ENCODE data around the gene BRD7. TPM values are rescaled to one million over a fixed set of nuclear protein-coding genes. Genes with fewer than 3 reads are reported as not detected.

Gene BRD7
- total and polyA plus RNA-seq, 2 of the 13 experiments (the other 11 are each of a cell fraction or from before 2014, with no cell fraction given) = 82.3 to 149 TPM

DNA sequence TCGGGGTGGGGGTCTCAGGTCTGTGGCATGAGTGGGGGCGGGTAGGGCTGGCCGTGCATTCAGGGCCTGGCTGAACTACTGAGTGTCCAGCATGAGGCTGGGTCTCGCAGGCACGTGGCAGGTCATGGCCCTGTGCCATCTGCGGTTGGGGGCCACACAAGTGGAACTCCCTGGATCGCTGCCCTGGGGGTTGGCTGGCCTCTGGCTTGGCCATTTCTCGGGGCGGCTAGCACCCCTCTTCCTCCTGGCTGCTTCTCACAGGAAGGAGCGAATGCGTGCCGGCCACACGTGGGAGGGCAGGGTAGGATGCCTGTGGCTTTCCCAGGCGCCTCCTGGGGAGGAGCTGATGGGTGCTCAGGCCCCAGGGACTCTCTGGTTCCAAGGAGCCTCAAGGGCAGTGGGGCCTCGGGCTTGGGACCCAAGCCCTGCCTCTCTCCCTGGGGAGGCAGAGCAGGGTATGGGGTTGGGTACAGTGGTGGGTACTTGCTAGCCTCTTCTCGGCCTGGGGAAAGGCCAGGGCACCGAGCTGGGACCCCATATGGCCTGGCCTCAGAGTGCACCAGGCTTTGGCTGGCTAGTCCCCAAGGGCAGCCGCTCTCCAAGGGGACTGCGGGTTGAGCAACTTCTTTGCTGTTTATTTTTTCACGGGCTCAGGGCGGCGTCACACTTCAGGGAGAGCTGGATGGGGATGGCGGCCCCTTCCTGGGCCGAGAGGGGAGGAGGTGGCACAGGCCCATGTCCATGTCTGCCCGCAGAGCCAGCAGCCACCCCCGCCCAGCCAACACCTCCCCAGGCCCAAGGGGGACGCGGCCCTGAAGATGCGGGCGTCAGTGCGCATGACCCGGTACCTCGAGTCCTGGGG lies 65.0 kb downstream of the BRD7 start (continued):
- TF ChIP-seq RXRA (CRISPR knock-in tag; IDR thresholded peaks at IDR 0.05) = peak; percentile 70
- TF ChIP-seq, protein P1, sequence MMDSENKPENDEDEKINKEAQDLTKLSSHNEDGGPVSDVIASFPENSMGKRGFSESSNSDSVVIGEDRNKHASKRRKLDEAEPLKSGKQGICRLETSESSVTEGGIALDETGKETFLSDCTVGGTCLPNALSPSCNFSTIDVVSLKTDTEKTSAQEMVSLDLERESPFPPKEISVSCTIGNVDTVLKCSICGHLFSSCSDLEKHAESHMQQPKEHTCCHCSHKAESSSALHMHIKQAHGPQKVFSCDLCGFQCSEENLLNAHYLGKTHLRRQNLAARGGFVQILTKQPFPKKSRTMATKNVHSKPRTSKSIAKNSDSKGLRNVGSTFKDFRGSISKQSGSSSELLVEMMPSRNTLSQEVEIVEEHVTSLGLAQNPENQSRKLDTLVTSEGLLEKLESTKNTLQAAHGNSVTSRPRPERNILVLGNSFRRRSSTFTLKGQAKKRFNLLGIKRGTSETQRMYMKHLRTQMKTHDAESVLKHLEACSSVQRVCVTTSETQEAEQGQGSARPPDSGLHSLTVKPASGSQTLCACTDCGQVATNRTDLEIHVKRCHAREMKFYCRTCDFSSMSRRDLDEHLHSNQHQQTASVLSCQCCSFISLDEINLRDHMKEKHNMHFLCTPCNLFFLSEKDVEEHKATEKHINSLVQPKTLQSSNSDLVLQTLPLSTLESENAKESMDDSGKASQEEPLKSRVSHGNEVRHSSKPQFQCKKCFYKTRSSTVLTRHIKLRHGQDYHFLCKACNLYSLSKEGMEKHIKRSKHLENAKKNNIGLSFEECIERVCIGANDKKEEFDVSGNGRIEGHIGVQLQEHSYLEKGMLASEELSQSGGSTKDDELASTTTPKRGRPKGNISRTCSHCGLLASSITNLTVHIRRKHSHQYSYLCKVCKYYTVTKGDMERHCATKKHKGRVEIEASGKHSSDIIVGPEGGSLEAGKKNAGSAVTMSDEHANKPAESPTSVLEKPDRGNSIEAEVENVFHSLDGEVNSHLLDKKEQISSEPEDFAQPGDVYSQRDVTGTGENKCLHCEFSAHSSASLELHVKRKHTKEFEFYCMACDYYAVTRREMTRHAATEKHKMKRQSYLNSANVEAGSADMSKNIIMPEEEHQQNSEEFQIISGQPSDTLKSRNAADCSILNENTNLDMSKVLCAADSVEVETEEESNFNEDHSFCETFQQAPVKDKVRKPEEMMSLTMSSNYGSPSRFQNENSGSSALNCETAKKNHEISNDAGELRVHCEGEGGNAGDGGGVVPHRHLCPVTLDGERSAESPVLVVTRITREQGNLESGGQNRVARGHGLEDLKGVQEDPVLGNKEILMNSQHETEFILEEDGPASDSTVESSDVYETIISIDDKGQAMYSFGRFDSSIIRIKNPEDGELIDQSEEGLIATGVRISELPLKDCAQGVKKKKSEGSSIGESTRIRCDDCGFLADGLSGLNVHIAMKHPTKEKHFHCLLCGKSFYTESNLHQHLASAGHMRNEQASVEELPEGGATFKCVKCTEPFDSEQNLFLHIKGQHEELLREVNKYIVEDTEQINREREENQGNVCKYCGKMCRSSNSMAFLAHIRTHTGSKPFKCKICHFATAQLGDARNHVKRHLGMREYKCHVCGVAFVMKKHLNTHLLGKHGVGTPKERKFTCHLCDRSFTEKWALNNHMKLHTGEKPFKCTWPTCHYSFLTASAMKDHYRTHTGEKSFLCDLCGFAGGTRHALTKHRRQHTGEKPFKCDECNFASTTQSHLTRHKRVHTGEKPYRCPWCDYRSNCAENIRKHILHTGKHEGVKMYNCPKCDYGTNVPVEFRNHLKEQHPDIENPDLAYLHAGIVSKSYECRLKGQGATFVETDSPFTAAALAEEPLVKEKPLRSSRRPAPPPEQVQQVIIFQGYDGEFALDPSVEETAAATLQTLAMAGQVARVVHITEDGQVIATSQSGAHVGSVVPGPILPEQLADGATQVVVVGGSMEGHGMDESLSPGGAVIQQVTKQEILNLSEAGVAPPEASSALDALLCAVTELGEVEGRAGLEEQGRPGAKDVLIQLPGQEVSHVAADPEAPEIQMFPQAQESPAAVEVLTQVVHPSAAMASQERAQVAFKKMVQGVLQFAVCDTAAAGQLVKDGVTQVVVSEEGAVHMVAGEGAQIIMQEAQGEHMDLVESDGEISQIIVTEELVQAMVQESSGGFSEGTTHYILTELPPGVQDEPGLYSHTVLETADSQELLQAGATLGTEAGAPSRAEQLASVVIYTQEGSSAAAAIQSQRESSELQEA (CRISPR knock-in tag; IDR thresholded peaks at IDR 0.05; ENCODE audit: not compliant biosample characterization) = peak; percentile 44
- TF ChIP-seq FOXK2 (IDR thresholded peaks at IDR 0.05) = no peak
- TF ChIP-seq RFX5 (IDR thresholded peaks at IDR 0.05; ENCODE audit: low read depth, low read length) = no peak
- TF ChIP-seq HOXA7 (CRISPR knock-in tag; IDR thresholded peaks at IDR 0.05) = no peak
- 0 out of 2 replicates have a peak, but pooled peaks have one; percentile 10 for TF ChIP-seq ZNF790 (CRISPR knock-in tag; IDR thresholded peaks at IDR 0.05; ENCODE audit: borderline replicate concordance)
- no peak for TF ChIP-seq ZNF354B (CRISPR knock-in tag; IDR thresholded peaks at IDR 0.05)
- no peak for TF ChIP-seq ZNF367 (CRISPR knock-in tag; IDR thresholded peaks at IDR 0.05; ENCODE audit: borderline replicate concordance)
- peak; percentile 24; the same call in 1 of the 2 replicates for TF ChIP-seq SOX5 (CRISPR knock-in tag; IDR thresholded peaks at IDR 0.05; ENCODE audit: borderline replicate concordance)
- 0 out of 2 replicates have a peak, but pooled peaks have one; percentile 52 for TF ChIP-seq DPF2 (CRISPR knock-in tag; IDR thresholded peaks at IDR 0.05; ENCODE audit: borderline replicate concordance, low read depth)
- TF ChIP-seq ZEB1 (IDR thresholded peaks at IDR 0.05; ENCODE audit: insufficient replicate concordance, low read depth) = no peak
- TF ChIP-seq, protein P2, sequence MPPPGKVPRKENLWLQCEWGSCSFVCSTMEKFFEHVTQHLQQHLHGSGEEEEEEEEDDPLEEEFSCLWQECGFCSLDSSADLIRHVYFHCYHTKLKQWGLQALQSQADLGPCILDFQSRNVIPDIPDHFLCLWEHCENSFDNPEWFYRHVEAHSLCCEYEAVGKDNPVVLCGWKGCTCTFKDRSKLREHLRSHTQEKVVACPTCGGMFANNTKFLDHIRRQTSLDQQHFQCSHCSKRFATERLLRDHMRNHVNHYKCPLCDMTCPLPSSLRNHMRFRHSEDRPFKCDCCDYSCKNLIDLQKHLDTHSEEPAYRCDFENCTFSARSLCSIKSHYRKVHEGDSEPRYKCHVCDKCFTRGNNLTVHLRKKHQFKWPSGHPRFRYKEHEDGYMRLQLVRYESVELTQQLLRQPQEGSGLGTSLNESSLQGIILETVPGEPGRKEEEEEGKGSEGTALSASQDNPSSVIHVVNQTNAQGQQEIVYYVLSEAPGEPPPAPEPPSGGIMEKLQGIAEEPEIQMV (CRISPR knock-in tag; IDR thresholded peaks at IDR 0.05; ENCODE audit: low read depth) = no peak
- peak; percentile 95 for TF ChIP-seq CEBPB (IDR thresholded peaks at IDR 0.05; ENCODE audit: borderline replicate concordance, low read depth, low read length)
- no peak for TF ChIP-seq KLF6 (CRISPR knock-in tag; IDR thresholded peaks at IDR 0.05)
- TF ChIP-seq, protein P3, sequence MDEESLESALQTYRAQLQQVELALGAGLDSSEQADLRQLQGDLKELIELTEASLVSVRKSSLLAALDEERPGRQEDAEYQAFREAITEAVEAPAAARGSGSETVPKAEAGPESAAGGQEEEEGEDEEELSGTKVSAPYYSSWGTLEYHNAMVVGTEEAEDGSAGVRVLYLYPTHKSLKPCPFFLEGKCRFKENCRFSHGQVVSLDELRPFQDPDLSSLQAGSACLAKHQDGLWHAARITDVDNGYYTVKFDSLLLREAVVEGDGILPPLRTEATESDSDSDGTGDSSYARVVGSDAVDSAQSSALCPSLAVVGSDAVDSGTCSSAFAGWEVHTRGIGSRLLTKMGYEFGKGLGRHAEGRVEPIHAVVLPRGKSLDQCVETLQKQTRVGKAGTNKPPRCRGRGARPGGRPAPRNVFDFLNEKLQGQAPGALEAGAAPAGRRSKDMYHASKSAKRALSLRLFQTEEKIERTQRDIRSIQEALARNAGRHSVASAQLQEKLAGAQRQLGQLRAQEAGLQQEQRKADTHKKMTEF (CRISPR knock-in tag; IDR thresholded peaks at IDR 0.05) = peak; percentile 55; the same call in 1 of the 2 replicates
- TF ChIP-seq RARA (CRISPR knock-in tag; IDR thresholded peaks at IDR 0.05) = 0 out of 2 replicates have a peak, but pooled peaks have one; percentile 25
- TF ChIP-seq ZNF709 (CRISPR knock-in tag; IDR thresholded peaks at IDR 0.05) = 0 out of 2 replicates have a peak, but pooled peaks have one; percentile 36
- TF ChIP-seq MYNN (CRISPR knock-in tag; IDR thresholded peaks at IDR 0.05; ENCODE audit: low read depth) = 0 out of 2 replicates have a peak, but pooled peaks have one; percentile 47

All from HepG2 (cell line).